GM18868 (cell line): ENCODE data around the gene PALLD.

Experiments used
- ATAC-seq: cut with Tn5 transposase; IDR thresholded peaks from one replicate; pipeline ENCODE4 v1.9.1; 2021; ENCODE audit warnings: mild to moderate bottlenecking, moderate library complexity; ENCODE audit not compliant: unreplicated experiment

The PALLD gene

GRCh38 chr4:168880072-168880675 lies 383.3 kb downstream of the PALLD start:
- no peak for ATAC-seq

GRCh38 chr4:168880811-168881595 lies 384.2 kb downstream of the PALLD start:
- ATAC-seq = peak; percentile 82

GRCh38 chr4:168881781-168882420 lies 385.0 kb downstream of the PALLD start:
- peak; percentile 11 for ATAC-seq

- no peak for ATAC-seq
These were observed 385.9 kb downstream of the PALLD start for GRCh38 chr4:168882650-168883233.

GRCh38 chr4:168883513-168883912 lies 386.7 kb downstream of the PALLD start:
- no peak for ATAC-seq

GRCh38 chr4:168884251-168885124 lies 387.6 kb downstream of the PALLD start:
- no peak for ATAC-seq

GRCh38 chr4:168885400-168885799 lies 388.5 kb downstream of the PALLD start:
- ATAC-seq = no peak

GRCh38 chr4:168886351-168886750 lies 389.5 kb downstream of the PALLD start:
- no peak for ATAC-seq

- no peak for ATAC-seq
These were observed 391.0 kb downstream of the PALLD start for GRCh38 chr4:168887809-168888208.

- ATAC-seq = no peak
These were observed 391.9 kb downstream of the PALLD start for GRCh38 chr4:168888715-168889215.

GRCh38 chr4:168891086-168891485 lies 394.2 kb downstream of the PALLD start:
- ATAC-seq = no peak

GRCh38 chr4:168891688-168892087 lies 394.8 kb downstream of the PALLD start:
- ATAC-seq = no peak

GRCh38 chr4:168892475-168892874 lies 395.6 kb downstream of the PALLD start:
- no peak for ATAC-seq

- no peak for ATAC-seq
These were observed 396.4 kb downstream of the PALLD start for GRCh38 chr4:168893205-168893604.

GRCh38 chr4:168893807-168894206 lies 397.0 kb downstream of the PALLD start:
- no peak for ATAC-seq

GRCh38 chr4:168900080-168900479 lies 403.2 kb downstream of the PALLD start:
- no peak for ATAC-seq

GRCh38 chr4:168907119-168907698 lies 410.4 kb downstream of the PALLD start:
- ATAC-seq = no peak

GRCh38 chr4:168908093-168908492 lies 411.2 kb downstream of the PALLD start:
- no peak for ATAC-seq

- no peak for ATAC-seq
These were observed 412.0 kb downstream of the PALLD start for GRCh38 chr4:168908851-168909273.

- no peak for ATAC-seq
These were observed 417.2 kb downstream of the PALLD start for GRCh38 chr4:168914095-168914494.
